Upper lobe of left lung (tissue), 4 donors: ENCODE results near the gene BLVRB.

Experiments used
- POLR2A ChIP-seq, 4 donors: fragments of 450-650 bp; IDR thresholded peaks; one replicate each; pipeline ENCODE4 v1.5.1; 2016 to 2017; ENCODE audit warnings: antibody characterized with exemption in 4 of 4, mild to moderate bottlenecking in 2 of 4
- TF ChIP-seq, protein P1 (sequence below), 6 experiments: fragments of 450-650 bp in 4 of 6; fragments of 200-600 bp in 2 of 6; sonication (generic) in 2 of 6; IDR thresholded peaks; one replicate each; pipeline ENCODE4 v1.5.1; 2016 to 2019; ENCODE audit warnings: antibody characterized with exemption in 6 of 6

DNA sequence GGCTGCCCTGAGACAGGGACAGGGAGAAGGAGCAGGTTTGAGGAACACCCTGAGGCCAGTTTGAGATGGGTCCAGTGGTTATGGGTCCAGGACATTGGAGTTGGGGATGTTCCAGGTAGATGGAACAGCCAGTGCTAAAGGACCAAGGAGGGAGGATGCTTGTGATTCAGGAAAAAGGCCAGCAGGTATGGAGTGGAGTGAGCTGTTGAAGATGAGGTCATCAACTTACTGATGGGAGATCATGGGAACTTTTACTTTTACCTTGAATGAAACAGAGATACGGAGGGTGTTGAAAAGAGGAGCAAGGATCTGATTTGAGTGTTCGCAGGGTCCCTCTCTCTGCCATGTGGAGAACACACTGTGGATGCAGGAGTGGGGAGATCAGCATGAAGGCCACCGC is 26.7 kb upstream of the BLVRB start:
- TF ChIP-seq, protein P1, sequence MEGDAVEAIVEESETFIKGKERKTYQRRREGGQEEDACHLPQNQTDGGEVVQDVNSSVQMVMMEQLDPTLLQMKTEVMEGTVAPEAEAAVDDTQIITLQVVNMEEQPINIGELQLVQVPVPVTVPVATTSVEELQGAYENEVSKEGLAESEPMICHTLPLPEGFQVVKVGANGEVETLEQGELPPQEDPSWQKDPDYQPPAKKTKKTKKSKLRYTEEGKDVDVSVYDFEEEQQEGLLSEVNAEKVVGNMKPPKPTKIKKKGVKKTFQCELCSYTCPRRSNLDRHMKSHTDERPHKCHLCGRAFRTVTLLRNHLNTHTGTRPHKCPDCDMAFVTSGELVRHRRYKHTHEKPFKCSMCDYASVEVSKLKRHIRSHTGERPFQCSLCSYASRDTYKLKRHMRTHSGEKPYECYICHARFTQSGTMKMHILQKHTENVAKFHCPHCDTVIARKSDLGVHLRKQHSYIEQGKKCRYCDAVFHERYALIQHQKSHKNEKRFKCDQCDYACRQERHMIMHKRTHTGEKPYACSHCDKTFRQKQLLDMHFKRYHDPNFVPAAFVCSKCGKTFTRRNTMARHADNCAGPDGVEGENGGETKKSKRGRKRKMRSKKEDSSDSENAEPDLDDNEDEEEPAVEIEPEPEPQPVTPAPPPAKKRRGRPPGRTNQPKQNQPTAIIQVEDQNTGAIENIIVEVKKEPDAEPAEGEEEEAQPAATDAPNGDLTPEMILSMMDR (IDR thresholded peaks at IDR 0.05), result no peak
- TF ChIP-seq POLR2A (IDR thresholded peaks at IDR 0.05), result no peak
